ENCODE measurements around the gene CD163L1. TPM values are rescaled to one million over a fixed set of nuclear protein-coding genes. Genes with fewer than 3 reads are reported as not detected.

CD163L1 gene
- total RNA-seq, 1 donor from 2014 or later = 4.5 TPM

DNA sequence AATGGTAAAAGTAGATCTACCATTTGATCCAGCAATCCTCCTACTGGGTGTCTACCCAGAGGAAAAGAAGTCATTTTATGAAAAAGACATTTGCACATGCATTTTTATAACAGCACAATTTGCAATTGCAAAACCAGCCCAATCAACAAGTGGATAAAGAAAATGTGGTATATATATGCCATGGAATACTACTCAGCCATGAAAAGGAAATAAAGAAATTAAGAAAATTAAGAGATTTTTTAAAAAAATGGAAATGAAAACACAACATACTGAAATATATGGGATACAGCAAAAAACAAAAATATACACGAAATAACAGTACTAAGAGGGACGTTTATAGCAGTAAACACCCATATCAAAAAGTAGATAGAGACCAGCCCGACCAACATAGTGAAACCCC is 81.2 kb downstream of the CD163L1 start:
- H3K36me3 ChIP-seq = no peaks in the 10 kb centered on the region
- ATAC-seq (no peak), DNase-seq (no peak)
- intact Hi-C loops (cut with DNase I) = no loop called here
- peaks cover 5% of the 10 kb centered on the region for H3K9me3 ChIP-seq
- no peak overlapping the region for H3K4me3 ChIP-seq
- TF ChIP-seq, protein P1, sequence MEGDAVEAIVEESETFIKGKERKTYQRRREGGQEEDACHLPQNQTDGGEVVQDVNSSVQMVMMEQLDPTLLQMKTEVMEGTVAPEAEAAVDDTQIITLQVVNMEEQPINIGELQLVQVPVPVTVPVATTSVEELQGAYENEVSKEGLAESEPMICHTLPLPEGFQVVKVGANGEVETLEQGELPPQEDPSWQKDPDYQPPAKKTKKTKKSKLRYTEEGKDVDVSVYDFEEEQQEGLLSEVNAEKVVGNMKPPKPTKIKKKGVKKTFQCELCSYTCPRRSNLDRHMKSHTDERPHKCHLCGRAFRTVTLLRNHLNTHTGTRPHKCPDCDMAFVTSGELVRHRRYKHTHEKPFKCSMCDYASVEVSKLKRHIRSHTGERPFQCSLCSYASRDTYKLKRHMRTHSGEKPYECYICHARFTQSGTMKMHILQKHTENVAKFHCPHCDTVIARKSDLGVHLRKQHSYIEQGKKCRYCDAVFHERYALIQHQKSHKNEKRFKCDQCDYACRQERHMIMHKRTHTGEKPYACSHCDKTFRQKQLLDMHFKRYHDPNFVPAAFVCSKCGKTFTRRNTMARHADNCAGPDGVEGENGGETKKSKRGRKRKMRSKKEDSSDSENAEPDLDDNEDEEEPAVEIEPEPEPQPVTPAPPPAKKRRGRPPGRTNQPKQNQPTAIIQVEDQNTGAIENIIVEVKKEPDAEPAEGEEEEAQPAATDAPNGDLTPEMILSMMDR (IDR thresholded peaks at IDR 0.05) = no peak
- no peaks in the 10 kb centered on the region for H3K27me3 ChIP-seq (ENCODE audit: low read depth)
- no peaks in the 10 kb centered on the region for H3K4me1 ChIP-seq
- no peak overlapping the region for H3K27ac ChIP-seq

DNA sequence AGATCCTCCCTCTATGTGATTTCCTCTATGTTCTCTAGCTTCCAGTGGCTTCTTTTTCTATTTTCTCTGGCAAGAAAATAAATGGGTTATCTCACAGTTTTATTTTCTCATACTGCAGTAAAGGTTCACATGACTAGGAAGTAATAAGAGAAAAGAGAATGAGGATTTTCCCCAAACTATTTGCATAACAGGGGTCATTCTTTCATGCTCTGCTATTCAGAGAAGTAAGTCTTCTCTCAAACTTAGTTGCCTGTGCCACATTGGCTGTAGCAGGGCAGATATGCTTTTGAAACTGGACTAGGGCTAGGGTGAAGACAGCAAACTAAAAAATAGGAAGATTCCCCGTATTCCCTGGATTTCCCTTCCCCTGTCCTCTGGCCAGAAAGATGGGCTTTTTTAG is 82.7 kb downstream of the CD163L1 start:
- no peak for DNase-seq
- no peak overlapping the region for H3K4me3 ChIP-seq
- no peak for ATAC-seq
- H3K27ac ChIP-seq = no peak overlapping the region
- TF ChIP-seq, protein P1 (IDR thresholded peaks at IDR 0.05) = no peak
- intact Hi-C loops (cut with DNase I) = no loop called here
- H3K4me1 ChIP-seq = no peaks in the 10 kb centered on the region
- no peaks in the 10 kb centered on the region for H3K36me3 ChIP-seq
- peaks cover 5% of the 10 kb centered on the region for H3K9me3 ChIP-seq
- H3K27me3 ChIP-seq (ENCODE audit: low read depth) = no peaks in the 10 kb centered on the region

GRCh38 chr12:7354529-7354928 is 89.4 kb downstream of the CD163L1 start:
- Histone ChIP-seq H3K9me3 (no peaks in the 10 kb centered on the region), H3K27me3 (ENCODE audit: low read depth) (no peaks in the 10 kb centered on the region), H3K36me3 (no peaks in the 10 kb centered on the region), H3K4me1 (no peaks in the 10 kb centered on the region), H3K4me3 (no peak overlapping the region), H3K27ac (no peak overlapping the region)
- intact Hi-C loops (cut with DNase I) = no loop called here
- TF ChIP-seq, protein P1 (IDR thresholded peaks at IDR 0.05) = no peak
- DNase-seq (no peak), ATAC-seq (no peak)

- intact Hi-C loops (cut with DNase I) = no loop called here
Observed at GRCh38 chr12:7352661-7353060, 91.3 kb downstream of the CD163L1 start.

GRCh38 chr12:7351177-7351576 is 92.8 kb downstream of the CD163L1 start:
- H3K4me1 ChIP-seq = no peaks in the 10 kb centered on the region
- H3K27me3 ChIP-seq (ENCODE audit: low read depth) = no peaks in the 10 kb centered on the region
- no peaks in the 10 kb centered on the region for H3K36me3 ChIP-seq
- H3K27ac ChIP-seq = no peak overlapping the region
- TF ChIP-seq, protein P1 (IDR thresholded peaks at IDR 0.05) = no peak
- intact Hi-C loops (cut with DNase I) = no loop called here
- H3K9me3 ChIP-seq = no peaks in the 10 kb centered on the region
- H3K4me3 ChIP-seq = no peak overlapping the region
- no peak for ATAC-seq
- no peak for DNase-seq

More at GRCh38 chr12:7352661-7353060, 91.3 kb downstream of the CD163L1 start:
- Histone ChIP-seq H3K9me3 (no peaks in the 10 kb centered on the region), H3K27ac (no peak overlapping the region), H3K4me3 (no peak overlapping the region), H3K27me3 (ENCODE audit: low read depth) (no peaks in the 10 kb centered on the region), H3K4me1 (no peaks in the 10 kb centered on the region), H3K36me3 (no peaks in the 10 kb centered on the region)
- TF ChIP-seq, protein P1 (IDR thresholded peaks at IDR 0.05) = no peak
- DNase-seq = no peak
- no peak for ATAC-seq

DNA sequence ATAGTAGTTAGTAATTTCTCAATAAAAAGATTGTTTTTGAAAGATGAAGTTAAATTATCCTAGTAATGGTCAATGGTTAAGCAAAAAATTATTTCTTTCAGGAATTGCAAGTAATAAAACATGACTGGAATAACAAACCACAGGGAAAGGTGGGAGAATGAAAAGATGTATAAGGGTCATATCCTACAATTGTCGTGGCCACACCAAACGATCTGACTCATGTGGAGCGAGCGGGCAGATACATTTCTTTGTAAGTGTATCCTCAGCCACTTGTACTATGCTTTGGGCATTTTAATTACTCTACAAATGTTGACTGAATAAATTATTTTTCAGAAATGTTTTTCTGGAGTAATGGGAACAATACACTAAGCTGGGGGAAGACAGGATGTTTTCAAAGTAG is 94.5 kb downstream of the CD163L1 start:
- intact Hi-C loops (cut with DNase I) = no loop called here
- ATAC-seq (no peak), DNase-seq (no peak)
- no peak overlapping the region for H3K27ac ChIP-seq
- peaks cover 6% of the 10 kb centered on the region for H3K4me1 ChIP-seq
- TF ChIP-seq, protein P1 (IDR thresholded peaks at IDR 0.05) = no peak
- H3K9me3 ChIP-seq = peaks cover 6% of the 10 kb centered on the region
- H3K36me3 ChIP-seq = no peaks in the 10 kb centered on the region
- no peak overlapping the region for H3K4me3 ChIP-seq
- no peaks in the 10 kb centered on the region for H3K27me3 ChIP-seq (ENCODE audit: low read depth)

All from lower lobe of right lung (tissue), 2 donors.